ENCODE data around the gene CLK4.

GRCh38 chr5:178664141-178664540, 37.3 kb upstream of the CLK4 start:
- TF ChIP-seq CTCF (conservative IDR thresholded peaks at IDR 0.05; ENCODE audit: low read depth, low read length) (no peak), EZH2 (IDR thresholded peaks at IDR 0.05; ENCODE audit: low read length, unreplicated experiment) (no peak)
